ENCODE data around the gene CDYL2. TPM values are rescaled to one million over a fixed set of nuclear protein-coding genes. Genes with fewer than 3 reads are reported as not detected.

The CDYL2 gene
- total and polyA plus RNA-seq, 7 donors: 0.23 to 2.2 (median 1.0) TPM

DNA sequence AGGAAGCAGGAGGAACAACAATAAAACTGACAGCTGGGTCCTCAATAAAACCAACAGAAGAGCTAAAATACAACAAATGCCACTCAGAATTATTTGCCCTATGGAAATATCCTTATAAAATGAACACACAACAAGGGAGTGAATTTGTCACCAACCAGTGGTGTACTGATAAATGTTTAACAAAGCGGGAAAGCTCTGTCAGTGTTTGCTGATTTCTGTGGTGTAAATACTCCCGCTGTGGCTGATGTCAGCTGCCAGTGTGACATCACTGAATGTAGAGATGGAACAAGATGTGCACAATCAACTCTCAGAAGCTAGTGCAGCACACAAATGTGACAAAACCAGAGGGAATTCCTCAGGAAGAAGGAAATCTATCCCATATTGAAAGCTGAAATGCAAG lies 51.9 kb downstream of the CDYL2 start:
- ATAC-seq: no peak
- Histone ChIP-seq H3K36me3 (ENCODE audit: insufficient read depth in 1 of 2, low read depth in 1 of 2) (no peaks in the 10 kb centered on the region), H3K4me1 (no peaks in the 10 kb centered on the region), H3K9me3 (no peaks in the 10 kb centered on the region), H3K27ac (no peak overlapping the region), H3K4me3 (no peak overlapping the region), H3K27me3 (ENCODE audit: insufficient read depth in 3 of 3, low read length in 2 of 3) (no peaks in the 10 kb centered on the region)
- intact Hi-C loops (cut with DNase I): no loop called here
- no peak for TF ChIP-seq CTCF (IDR thresholded peaks at IDR 0.05)
- DNase-seq: no peak
- WGBS, 3 donors: 90 to 95% (median 94%) methylated on average over 2 of the region's 2 CpGs

DNA sequence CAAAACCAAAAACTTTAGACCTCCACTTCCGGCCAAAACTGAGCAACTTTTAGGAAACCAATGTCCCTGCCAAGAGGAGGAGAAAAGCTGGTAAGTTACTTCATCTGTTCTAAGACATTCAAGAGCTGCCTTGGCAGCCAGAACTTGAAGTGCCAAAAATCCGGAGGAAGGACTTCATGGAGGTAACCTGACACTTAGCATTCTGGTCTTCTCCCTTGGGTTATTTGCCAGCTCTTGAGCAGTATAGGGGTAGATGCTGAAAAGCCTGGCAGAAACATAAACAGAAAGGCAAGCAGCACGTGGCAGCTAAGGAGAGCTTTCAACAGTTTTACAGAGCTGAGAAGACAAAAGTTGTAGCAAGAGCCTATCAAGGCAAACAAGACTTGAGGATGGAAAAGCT lies 53.2 kb downstream of the CDYL2 start:
- Histone ChIP-seq H3K4me1 (no peaks in the 10 kb centered on the region), H3K4me3 (no peak overlapping the region), H3K27me3 (ENCODE audit: insufficient read depth in 3 of 3, low read length in 2 of 3) (no peaks in the 10 kb centered on the region), H3K27ac (no peak overlapping the region), H3K9me3 (no peaks in the 10 kb centered on the region), H3K36me3 (ENCODE audit: insufficient read depth in 1 of 2, low read depth in 1 of 2) (no peaks in the 10 kb centered on the region)
- ATAC-seq (no peak), DNase-seq (no peak)
- no peak for TF ChIP-seq CTCF (IDR thresholded peaks at IDR 0.05)
- intact Hi-C loops (cut with DNase I): no loop called here
- 8 to 16% (median 10%) methylated on average over 3 of the region's 3 CpGs for WGBS, 3 donors

- Histone ChIP-seq H3K4me1 (no peaks in the 10 kb centered on the region), H3K9me3 (no peaks in the 10 kb centered on the region), H3K36me3 (ENCODE audit: insufficient read depth in 1 of 2, low read depth in 1 of 2) (no peaks in the 10 kb centered on the region), H3K4me3 (no peak overlapping the region), H3K27me3 (ENCODE audit: insufficient read depth in 3 of 3, low read length in 2 of 3) (no peaks in the 10 kb centered on the region), H3K27ac (no peak overlapping the region)
- TF ChIP-seq CTCF (IDR thresholded peaks at IDR 0.05): no peak
- WGBS, 3 donors: 44 to 54% (median 47%) methylated on average over 4 of the region's 4 CpGs
- no peak for ATAC-seq
- DNase-seq: no peak
- intact Hi-C loops (cut with DNase I): no loop called here
Observed at GRCh38 chr16:80746231-80746630, 58.2 kb downstream of the CDYL2 start.

- DNase-seq (no peak), ATAC-seq (no peak)
- Histone ChIP-seq H3K4me3 (no peak overlapping the region), H3K9me3 (peaks cover 3% of the 10 kb centered on the region), H3K36me3 (ENCODE audit: insufficient read depth in 1 of 2, low read depth in 1 of 2) (no peaks in the 10 kb centered on the region), H3K27ac (no peak overlapping the region), H3K27me3 (ENCODE audit: insufficient read depth in 3 of 3, low read length in 2 of 3) (no peaks in the 10 kb centered on the region), H3K4me1 (no peaks in the 10 kb centered on the region)
- 73 to 79% (median 74%) methylated on average over 4 of the region's 4 CpGs for WGBS, 3 donors
- intact Hi-C loops (cut with DNase I): no loop called here
- no peak for TF ChIP-seq CTCF (IDR thresholded peaks at IDR 0.05)
Observed at GRCh38 chr16:80744856-80745255, 59.5 kb downstream of the CDYL2 start.

GRCh38 chr16:80743772-80744171 lies 60.6 kb downstream of the CDYL2 start:
- no peak for TF ChIP-seq CTCF (IDR thresholded peaks at IDR 0.05)
- intact Hi-C loops (cut with DNase I): no loop called here
- Histone ChIP-seq H3K27ac (no peak overlapping the region), H3K9me3 (peaks cover 3% of the 10 kb centered on the region), H3K36me3 (ENCODE audit: insufficient read depth in 1 of 2, low read depth in 1 of 2) (no peaks in the 10 kb centered on the region), H3K4me1 (no peaks in the 10 kb centered on the region), H3K4me3 (no peak overlapping the region), H3K27me3 (ENCODE audit: insufficient read depth in 3 of 3, low read length in 2 of 3) (no peaks in the 10 kb centered on the region)
- WGBS, 3 donors: 83 to 93% (median 92%) methylated on average over 1 of the region's 1 CpG
- no peak for DNase-seq
- no peak for ATAC-seq
